NCI-H82 treated with DMSO at 0.1 percent for 48 hours (cell line): ENCODE data around the gene PRKAG1.
"Not testable (repeated sequence)": the region's sequence is repeated elsewhere in the genome, so short reads cannot be mapped to it uniquely, and the experiment has no call there.

Experiments used
- DNase-seq: peaks from one replicate; lab custom pipeline; 2025; ENCODE audit not compliant: unreplicated experiment; lab: John Stamatoyannopoulos, UW

Gene PRKAG1

GRCh38 chr12:49018261-49019119 is at the start of gene PRKAG1:
PRKAG1 (minus strand) TSS chr12:49018776; CDS start chr12:49018740, 36 bp downstream.
- DNase-seq, result peak; percentile 87

- DNase-seq, result no peak
Observed at GRCh38 chr12:49066120-49066519, 47.5 kb upstream of the PRKAG1 start.

GRCh38 chr12:49064767-49065152 is 46.2 kb upstream of the PRKAG1 start:
- no peak for DNase-seq

- not testable (repeated sequence) for DNase-seq
Observed at GRCh38 chr12:49061916-49062315, 43.3 kb upstream of the PRKAG1 start.

- no peak for DNase-seq
Observed at GRCh38 chr12:49061157-49061650, 42.6 kb upstream of the PRKAG1 start.

- peak; percentile 83 for DNase-seq
Observed at GRCh38 chr12:49060237-49061156, 41.9 kb upstream of the PRKAG1 start, which contains the start of gene KMT2D. KMT2D (minus strand) TSS chr12:49060794; CDS start chr12:49055324, 5,470 bp downstream.

- DNase-seq, result no peak
Observed at GRCh38 chr12:49059299-49060171, 41.0 kb upstream of the PRKAG1 start.

GRCh38 chr12:49059045-49059298 is 40.4 kb upstream of the PRKAG1 start:
- no peak for DNase-seq

GRCh38 chr12:49058366-49059044 is 39.9 kb upstream of the PRKAG1 start:
- DNase-seq, result no peak

GRCh38 chr12:49057888-49058287 is 39.3 kb upstream of the PRKAG1 start:
- DNase-seq, result no peak

- peak; percentile 34 for DNase-seq
Observed at GRCh38 chr12:49055978-49056754, 37.6 kb upstream of the PRKAG1 start.

- DNase-seq, result no peak
Observed at GRCh38 chr12:49055092-49055491, 36.5 kb upstream of the PRKAG1 start.

- no peak for DNase-seq
Observed at GRCh38 chr12:49054524-49054923, 35.9 kb upstream of the PRKAG1 start.

GRCh38 chr12:49054096-49054495 is 35.5 kb upstream of the PRKAG1 start:
- no peak for DNase-seq

GRCh38 chr12:49052451-49053208 is 34.1 kb upstream of the PRKAG1 start:
- DNase-seq, result no peak

- DNase-seq, result no peak
Observed at GRCh38 chr12:49051777-49052438, 33.3 kb upstream of the PRKAG1 start.

GRCh38 chr12:49051373-49051764 is 32.8 kb upstream of the PRKAG1 start:
- DNase-seq, result no peak
